NT2/D1 (cell line): ENCODE data around the gene HES4.

Source experiments
- SUZ12 ChIP-seq: IDR thresholded peaks from 2 replicates; pipeline ENCODE4 v1.6.1; 2011; ENCODE audit not compliant: insufficient read length, insufficient read depth; ENCODE audit errors: extremely low read depth
- YY1 ChIP-seq: IDR thresholded peaks from 2 replicates; pipeline ENCODE4 v1.6.1; 2011; ENCODE audit not compliant: insufficient read length, insufficient read depth
- ZNF274 ChIP-seq: IDR thresholded peaks from 2 replicates; pipeline ENCODE4 v1.6.1; 2011; ENCODE audit warnings: mild to moderate bottlenecking, low read depth, low read length

GRCh38 chr1:980137-980571 is 19.7 kb downstream of the HES4 start:
- TF ChIP-seq SUZ12 (no peak), ZNF274 (no peak), YY1 (no peak)
